HG03064 (cell line): Measurements from ENCODE around the gene CENPS.

Experiments
- ATAC-seq: cut with Tn5 transposase; IDR thresholded peaks from one replicate; pipeline ENCODE4 v1.9.1; 2021; ENCODE audit warnings: low read depth; ENCODE audit not compliant: unreplicated experiment

CENPS gene

DNA sequence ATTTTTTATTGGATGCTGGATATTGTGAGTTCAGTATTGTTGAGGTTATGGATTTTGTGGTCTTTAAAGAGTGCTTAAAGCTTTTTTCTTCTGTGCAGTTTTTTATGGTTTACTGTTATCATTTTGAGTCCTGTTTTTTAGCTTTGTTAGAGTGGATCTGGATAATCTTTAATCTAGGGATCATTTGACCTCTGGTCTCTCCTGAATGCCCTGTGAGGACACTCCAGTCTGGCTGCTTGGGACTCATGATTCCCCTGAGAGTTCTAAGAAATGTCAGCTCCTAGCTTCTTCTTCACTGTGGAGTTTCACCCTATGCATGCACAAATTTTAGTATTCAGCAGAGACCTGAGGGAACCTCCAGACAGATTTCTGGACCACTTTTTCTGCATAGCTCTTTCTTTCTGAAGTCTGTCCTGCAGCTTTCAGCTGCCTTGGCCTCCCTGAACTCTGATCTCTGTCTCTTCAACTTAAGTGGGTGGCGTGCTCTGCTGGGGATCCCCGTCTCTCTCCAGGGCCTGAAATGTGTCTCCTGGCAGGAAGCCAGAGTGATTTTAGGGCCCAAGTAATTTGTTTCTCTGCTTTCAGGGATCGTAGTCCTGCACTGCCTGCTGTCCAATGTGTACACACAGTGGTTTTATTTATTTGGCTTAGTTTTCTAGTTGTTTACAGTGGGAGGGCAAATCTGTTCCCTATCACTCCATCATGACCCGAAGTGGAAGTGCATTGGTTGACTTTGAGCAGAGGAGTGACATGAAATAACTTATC is 59.2 kb downstream of the CENPS start:
- ATAC-seq, result no peak

- ATAC-seq, result no peak
These were observed 60.2 kb downstream of the CENPS start for GRCh38 chr1:10490286-10490970.
